HG03064 (cell line): ENCODE data around the gene INPP5A.
"Not testable (repeated sequence)": the region's sequence is repeated elsewhere in the genome, so short reads cannot be mapped to it uniquely, and the experiment has no call there.

Source experiments
- ATAC-seq: cut with Tn5 transposase; IDR thresholded peaks from one replicate; pipeline ENCODE4 v1.9.1; 2021; ENCODE audit warnings: low read depth; ENCODE audit not compliant: unreplicated experiment

The INPP5A gene

GRCh38 chr10:132546567-132547420 lies 9.2 kb downstream of the INPP5A start:
- ATAC-seq, result no peak

- ATAC-seq, result no peak
Measured at GRCh38 chr10:132547421-132547861, 9.9 kb downstream of the INPP5A start.

DNA sequence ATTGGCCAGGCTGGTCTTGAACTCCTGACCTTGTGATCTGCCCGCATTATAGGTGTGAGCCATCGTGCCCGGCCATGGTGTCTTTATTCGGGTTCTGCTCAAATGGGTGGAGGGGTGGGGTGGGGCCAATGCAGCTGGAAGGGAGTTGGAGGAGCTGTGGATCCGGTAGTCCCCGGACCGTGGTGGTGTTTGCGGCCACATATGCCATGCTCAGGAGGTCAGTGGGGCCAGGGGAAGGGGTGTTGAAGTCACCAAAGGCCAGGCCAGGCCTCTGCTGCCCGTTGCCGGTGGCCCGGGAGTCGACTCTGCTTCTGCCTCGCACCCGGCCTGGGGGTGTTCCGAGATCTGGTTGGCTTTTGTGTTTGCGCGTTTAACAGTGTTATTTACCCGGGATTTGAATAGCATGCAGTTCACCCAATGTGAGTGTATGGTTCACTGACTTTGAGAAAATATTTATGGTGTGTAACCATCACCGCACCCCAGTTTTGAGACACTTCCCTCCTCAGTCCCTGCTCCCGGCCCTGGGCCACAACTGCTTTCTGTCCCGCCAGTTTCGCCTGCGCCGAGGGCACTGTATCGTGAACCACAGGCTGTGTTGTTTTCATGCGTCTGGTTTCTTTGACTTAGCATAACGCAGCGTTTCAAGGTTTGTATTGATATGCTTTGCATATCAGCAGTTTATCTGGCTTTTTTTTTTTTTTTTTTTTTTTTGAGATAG lies 10.7 kb downstream of the INPP5A start:
- no peak for ATAC-seq

GRCh38 chr10:132548869-132549268 lies 11.3 kb downstream of the INPP5A start:
- ATAC-seq, result no peak

GRCh38 chr10:132549371-132549770 lies 11.8 kb downstream of the INPP5A start:
- no peak for ATAC-seq

- ATAC-seq, result no peak
Measured at GRCh38 chr10:132550366-132551092, 12.9 kb downstream of the INPP5A start.

DNA sequence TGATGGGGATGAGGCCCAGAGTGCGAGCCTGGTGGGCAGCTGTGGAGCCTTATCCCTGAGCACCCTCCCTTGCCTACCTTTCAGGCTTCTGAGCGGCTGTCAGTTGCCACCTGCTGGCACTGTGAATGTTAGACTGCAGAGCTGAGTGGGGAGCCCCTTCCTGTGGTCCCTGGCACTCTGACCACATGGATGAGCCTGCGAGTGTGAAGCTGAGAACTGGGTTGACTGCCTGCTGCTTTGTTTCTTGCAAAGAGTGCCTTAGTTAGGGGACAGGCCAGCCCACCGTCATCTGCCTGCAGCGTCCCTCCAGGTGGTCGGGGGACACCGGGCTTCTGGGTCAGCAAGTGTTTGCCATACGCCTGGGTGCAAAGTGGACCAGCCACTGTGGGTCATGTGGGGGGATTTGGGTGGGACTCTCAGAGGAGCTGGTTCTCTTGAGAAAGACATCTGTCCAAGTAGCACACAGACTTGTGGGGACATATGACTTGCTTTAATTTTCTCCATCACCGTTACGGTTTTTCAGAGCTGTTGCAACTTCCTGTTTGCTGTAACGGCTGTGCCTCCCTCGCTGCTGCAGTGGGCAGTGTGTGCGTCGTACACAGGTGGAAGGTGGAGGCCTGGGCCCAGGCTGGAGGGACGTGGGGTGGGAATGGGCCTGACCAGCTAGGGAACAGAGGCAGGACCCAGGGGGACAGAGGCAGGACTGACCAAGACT lies 13.7 kb downstream of the INPP5A start:
- peak; percentile 50 for ATAC-seq

- no peak for ATAC-seq
Measured at GRCh38 chr10:132551808-132552130, 14.2 kb downstream of the INPP5A start.

DNA sequence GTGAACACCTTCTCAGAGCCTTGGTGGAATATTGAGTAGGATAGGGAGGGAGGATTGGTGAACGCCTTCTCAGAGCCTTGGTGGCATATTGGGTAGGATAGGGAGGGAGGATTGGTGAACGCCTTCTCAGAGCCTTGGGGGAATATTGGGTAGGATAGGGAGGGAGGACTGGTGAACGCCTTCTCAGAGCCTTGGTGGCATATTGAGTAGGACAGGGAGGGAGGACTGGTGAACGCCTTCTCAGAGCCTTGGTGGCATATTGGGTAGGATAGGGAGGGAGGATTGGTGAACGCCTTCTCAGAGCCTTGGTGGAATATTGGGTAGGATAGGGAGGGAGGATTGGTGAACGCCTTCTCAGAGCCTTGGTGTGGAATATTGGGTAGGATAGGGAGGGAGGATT lies 15.0 kb downstream of the INPP5A start:
- not testable (repeated sequence) for ATAC-seq

DNA sequence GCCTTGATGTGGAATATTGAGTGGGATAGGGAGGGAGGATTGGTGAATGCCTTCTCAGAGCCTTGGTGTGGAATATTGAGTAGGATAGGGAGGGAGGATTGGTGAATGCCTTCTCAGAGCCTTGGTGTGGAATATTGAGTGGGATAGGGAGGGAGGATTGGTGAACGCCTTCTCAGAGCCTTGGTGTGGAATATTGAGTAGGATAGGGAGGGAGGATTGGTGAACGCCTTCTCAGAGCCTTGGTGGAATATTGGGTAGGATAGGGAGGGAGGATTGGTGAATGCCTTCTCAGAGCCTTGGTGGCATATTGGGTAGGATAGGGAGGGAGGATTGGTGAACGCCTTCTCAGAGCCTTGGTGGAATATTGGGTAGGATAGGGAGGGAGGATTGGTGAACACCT lies 16.0 kb downstream of the INPP5A start:
- ATAC-seq, result not testable (repeated sequence)

- ATAC-seq, result no peak
Measured at GRCh38 chr10:132554053-132554990, 16.7 kb downstream of the INPP5A start.

DNA sequence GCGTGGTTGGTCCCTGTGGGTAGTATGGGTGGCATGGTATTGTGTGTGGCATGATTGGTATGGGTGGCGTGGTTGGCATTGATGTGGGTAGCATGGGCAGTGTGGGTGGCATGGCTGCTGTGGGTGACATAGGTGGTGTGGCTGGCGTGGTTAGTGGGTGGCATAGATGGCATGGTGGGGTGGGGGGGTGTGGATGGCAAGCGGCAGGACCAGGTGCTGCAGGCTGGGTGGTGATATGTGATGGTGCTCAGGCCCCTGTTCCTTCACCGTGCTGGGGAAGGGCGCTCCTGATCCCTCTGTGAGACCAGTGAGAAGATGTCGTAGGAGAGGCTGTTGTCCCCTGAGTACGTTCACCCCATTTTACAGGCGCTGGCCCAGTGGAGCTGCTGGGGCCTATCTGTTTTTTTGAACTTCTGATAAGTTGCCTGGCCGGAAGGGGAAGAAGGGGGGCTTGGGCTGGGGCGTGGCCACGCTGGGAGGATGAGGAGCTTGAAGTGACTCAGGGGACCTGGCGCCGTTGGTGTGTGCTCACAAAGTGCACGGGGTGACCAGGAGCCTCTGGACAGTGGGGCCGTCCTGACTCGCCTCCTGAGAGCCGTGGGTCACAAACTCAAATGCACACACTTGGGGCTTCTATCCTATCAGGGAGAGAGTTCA lies 17.5 kb downstream of the INPP5A start:
- ATAC-seq, result no peak

DNA sequence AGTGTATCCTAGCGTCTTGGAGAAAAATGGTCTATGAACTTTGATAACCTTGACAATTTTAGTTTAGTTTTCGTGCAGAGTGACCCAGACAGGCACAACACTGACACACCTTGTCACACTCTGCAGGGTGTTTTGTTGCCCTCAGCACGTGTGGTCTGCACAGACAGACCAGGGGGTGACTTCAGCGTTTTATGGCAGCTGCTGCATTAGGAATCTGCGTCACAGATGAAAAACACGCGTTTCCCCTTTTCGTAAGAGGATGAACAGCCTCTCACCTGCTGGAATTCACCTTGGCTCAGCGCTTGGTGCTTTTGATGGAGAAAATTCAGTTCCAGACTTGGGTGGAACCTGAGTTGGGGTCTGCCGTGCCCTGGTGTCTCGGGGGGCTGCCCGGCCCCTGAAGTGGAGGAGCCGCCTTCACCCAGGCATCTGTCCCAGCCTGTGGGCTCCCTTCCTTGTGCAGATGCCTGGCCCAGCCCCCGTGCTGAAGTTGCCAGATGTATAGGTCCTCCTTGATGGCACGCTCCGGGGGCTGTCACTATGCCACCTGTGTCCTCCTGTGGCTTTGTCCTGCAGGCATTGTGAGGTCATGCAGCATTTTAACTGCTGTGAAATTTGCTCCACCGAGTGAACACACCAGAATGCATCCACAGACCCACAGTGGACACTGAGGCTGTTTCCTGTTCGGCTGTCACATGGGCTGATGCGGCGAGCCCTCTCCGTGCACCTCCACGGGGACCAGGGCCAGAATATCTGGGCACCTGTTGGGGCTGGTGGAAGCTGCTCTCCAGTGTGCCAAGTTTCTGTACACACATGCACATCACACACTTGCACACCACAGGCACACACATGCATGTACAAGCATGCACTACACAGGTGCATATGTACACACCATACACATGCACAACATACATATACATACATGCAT lies 18.3 kb downstream of the INPP5A start:
- no peak for ATAC-seq

DNA sequence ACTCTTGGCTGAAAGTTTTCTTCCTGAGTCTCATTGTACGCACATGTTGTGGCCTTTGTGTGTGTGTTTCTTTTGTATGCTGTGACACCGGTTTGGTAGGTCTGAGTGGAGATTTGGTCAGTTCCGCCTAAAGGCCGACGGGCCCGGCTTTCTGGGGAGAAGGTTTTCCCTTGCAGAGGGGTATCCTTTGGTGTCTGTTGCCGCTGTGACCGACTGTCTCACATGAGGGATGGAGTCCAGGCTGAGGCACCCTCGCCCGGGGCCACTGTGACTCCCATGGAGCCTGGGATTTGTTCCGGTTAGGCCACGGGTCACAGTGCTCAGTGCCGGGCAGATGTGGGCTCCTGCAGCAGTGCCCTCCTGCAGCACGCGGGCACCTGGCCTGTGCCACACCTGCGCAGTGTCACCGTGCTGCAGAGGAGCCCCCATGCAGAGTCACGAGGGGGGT lies 19.4 kb downstream of the INPP5A start:
- no peak for ATAC-seq

- no peak for ATAC-seq
Measured at GRCh38 chr10:132557696-132558515, 20.3 kb downstream of the INPP5A start.

DNA sequence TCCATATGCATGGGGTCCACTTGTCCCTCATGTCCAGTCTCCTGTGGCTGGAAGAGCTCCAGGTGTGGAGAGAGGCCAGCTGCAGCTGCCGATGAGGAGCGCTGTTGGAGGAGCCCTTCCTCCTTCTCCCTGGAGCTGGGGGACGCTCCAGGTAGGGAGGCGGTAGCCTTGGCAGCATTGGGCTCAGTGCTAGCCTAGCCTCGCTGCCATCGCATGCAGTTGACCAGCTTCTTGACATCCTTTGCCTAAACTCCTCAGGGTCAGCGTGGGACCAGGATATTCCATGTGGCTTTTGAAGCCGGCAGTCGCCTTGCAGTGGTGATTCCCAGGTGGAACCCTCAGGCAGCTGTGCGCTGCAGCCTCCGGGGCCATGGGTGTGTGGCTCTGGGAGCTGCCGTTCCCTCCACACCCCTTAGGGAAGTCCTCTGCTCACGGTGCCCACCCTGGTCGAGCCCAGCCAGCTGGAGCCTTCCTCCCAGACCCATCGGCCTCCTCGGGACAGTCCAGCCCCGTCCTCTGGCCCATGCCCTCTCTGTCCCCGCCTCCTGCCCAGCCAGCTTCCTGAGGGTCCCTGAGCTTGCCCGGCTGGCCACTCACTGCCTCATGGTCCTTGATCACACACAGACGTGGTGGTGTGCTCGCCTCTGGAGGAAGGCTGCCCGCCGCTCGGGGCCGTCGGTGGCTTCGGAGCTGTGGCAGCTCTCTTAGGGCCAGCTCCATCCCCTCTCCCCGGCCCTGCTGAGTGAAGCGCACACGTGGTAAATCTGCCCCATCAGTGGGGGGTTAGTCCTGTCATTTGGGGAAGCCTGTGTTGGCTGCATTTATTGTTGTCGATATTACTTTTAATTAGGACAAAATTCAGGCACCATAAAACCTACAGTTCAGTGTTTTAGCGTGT lies 21.2 kb downstream of the INPP5A start:
- ATAC-seq, result no peak
